DND-41 (cell line): ENCODE measurements around the gene FARP1.

Experiments
- CTCF ChIP-seq: IDR thresholded peaks from 2 replicates; pipeline ENCODE4 v1.5.1; 2012; ENCODE audit warnings: borderline replicate concordance, low read length, moderate library complexity, mild to moderate bottlenecking; ENCODE audit not compliant: poor library complexity, severe bottlenecking; ENCODE audit errors: extremely low read depth
- EZH2 ChIP-seq: IDR thresholded peaks from 3 replicates; pipeline ENCODE4 v1.6.1; 2012; ENCODE audit warnings: borderline replicate concordance, low read depth, mild to moderate bottlenecking, moderate library complexity, low read length, inconsistent platforms; ENCODE audit not compliant: severe bottlenecking

GRCh38 chr13:98246538-98247172, 103.8 kb downstream of the FARP1 start:
- no peak for TF ChIP-seq EZH2
- TF ChIP-seq CTCF = no peak
